GM21576 (cell line): ENCODE measurements around the gene ARL5B.
"Not testable (repeated sequence)": the region's sequence is repeated elsewhere in the genome, so short reads cannot be mapped to it uniquely, and the experiment has no call there.

Experiments used
- ATAC-seq: cut with Tn5 transposase; IDR thresholded peaks from one replicate; pipeline ENCODE4 v1.9.1; 2021; ENCODE audit warnings: mild to moderate bottlenecking, moderate library complexity; ENCODE audit not compliant: unreplicated experiment

Gene ARL5B

GRCh38 chr10:18659125-18659818, at the start of gene ARL5B:
ARL5B (plus strand) TSS chr10:18659431; CDS start chr10:18659638, 207 bp downstream.
- ATAC-seq: peak; percentile 81

GRCh38 chr10:18610517-18610916, 48.7 kb upstream of the ARL5B start:
- no peak for ATAC-seq

- ATAC-seq: no peak
Measured at GRCh38 chr10:18611168-18611567, 48.1 kb upstream of the ARL5B start.

- ATAC-seq: no peak
Measured at GRCh38 chr10:18615618-18616017, 43.6 kb upstream of the ARL5B start.

GRCh38 chr10:18616337-18616736, 42.9 kb upstream of the ARL5B start:
- no peak for ATAC-seq

- ATAC-seq: no peak
Measured at GRCh38 chr10:18619016-18619415, 40.2 kb upstream of the ARL5B start.

GRCh38 chr10:18620856-18621255, 38.4 kb upstream of the ARL5B start:
- no peak for ATAC-seq

GRCh38 chr10:18623671-18624070, 35.6 kb upstream of the ARL5B start:
- not testable (repeated sequence) for ATAC-seq

- ATAC-seq: no peak
Measured at GRCh38 chr10:18625886-18626285, 33.3 kb upstream of the ARL5B start.

- ATAC-seq: not testable (repeated sequence)
Measured at GRCh38 chr10:18627452-18628018, 31.7 kb upstream of the ARL5B start.

GRCh38 chr10:18632500-18632899, 26.7 kb upstream of the ARL5B start:
- ATAC-seq: not testable (repeated sequence)

- ATAC-seq: no peak
Measured at GRCh38 chr10:18635995-18636394, 23.2 kb upstream of the ARL5B start.

GRCh38 chr10:18637400-18637799, 21.8 kb upstream of the ARL5B start:
- not testable (repeated sequence) for ATAC-seq

- ATAC-seq: not testable (repeated sequence)
Measured at GRCh38 chr10:18639719-18640118, 19.5 kb upstream of the ARL5B start.

GRCh38 chr10:18647151-18647550, 12.1 kb upstream of the ARL5B start:
- ATAC-seq: no peak

- no peak for ATAC-seq
Measured at GRCh38 chr10:18647945-18648344, 11.3 kb upstream of the ARL5B start.

- no peak for ATAC-seq
Measured at GRCh38 chr10:18649364-18649959, 9.8 kb upstream of the ARL5B start.

GRCh38 chr10:18650404-18650997, 8.7 kb upstream of the ARL5B start:
- no peak for ATAC-seq

- ATAC-seq: peak; percentile 97
Measured at GRCh38 chr10:18651324-18652007, 7.8 kb upstream of the ARL5B start, which contains the start of gene NSUN6. NSUN6 (minus strand) TSS chr10:18651587; CDS start chr10:18651203, 384 bp downstream.

GRCh38 chr10:18653112-18653511, 6.1 kb upstream of the ARL5B start:
- ATAC-seq: no peak

- no peak for ATAC-seq
Measured at GRCh38 chr10:18656724-18657123, 2.5 kb upstream of the ARL5B start.
